ENCODE data around the gene ASPDH. TPM values are rescaled to one million over a fixed set of nuclear protein-coding genes. Genes with fewer than 3 reads are reported as not detected.

Gene ASPDH
- total and polyA plus RNA-seq, 7 donors: not detected

- Histone ChIP-seq H3K27me3 (ENCODE audit: insufficient read depth in 3 of 3, low read length in 2 of 3) (peaks cover 0 to 65% (median 23%) of the 10 kb centered on the region in 3 donors), H3K27ac (no peak overlapping the region), H3K4me1 (peaks cover 4% of the 10 kb centered on the region), H3K4me3 (no peak overlapping the region), H3K36me3 (ENCODE audit: insufficient read depth in 1 of 2, low read depth in 1 of 2) (no peaks in the 10 kb centered on the region), H3K9me3 (no peaks in the 10 kb centered on the region)
- no peak for TF ChIP-seq CTCF (IDR thresholded peaks at IDR 0.05)
- 78 to 80% (median 78%) methylated on average over 13 to 15 of the region's 15 CpGs for WGBS, 3 donors
- DNase-seq (no peak), ATAC-seq (no peak)
- intact Hi-C loops (cut with DNase I): loop anchor here in 1 of 2 donors (10.0 kb wide), 1 partner anchor 188 kb away; the partner anchor contains the start of gene NAPSA
Measured at GRCh38 chr19:50552540-50552939, 38.8 kb upstream of the ASPDH start.

DNA sequence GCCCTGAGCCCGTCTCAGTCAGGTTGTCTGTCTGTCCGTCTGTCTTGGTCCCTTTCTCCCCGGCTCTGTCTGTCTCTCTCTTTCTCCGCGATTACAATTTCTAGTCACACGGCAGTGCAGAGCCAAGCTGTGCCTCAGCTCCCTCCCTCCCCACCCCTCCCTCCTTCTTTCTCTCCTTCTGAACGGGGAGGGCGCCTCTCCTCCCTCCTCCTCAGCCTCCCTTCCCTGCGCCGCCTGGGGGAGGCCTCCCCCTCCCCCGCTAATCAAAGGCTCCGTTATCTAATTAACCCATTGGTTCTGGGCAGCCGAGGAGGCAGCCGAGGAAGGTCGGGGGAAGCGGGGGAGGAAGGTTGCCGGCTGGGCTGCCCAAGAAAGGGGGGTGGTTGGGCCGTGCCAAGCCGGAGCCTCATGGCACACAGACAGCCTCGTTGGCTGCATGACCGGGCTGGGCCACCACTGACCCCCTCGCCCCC lies 38.0 kb upstream of the ASPDH start:
- H3K9me3 ChIP-seq: no peaks in the 10 kb centered on the region
- peaks cover 0 to 58% (median 20%) of the 10 kb centered on the region in 3 donors for H3K27me3 ChIP-seq (ENCODE audit: insufficient read depth in 3 of 3, low read length in 2 of 3)
- H3K36me3 ChIP-seq (ENCODE audit: insufficient read depth in 1 of 2, low read depth in 1 of 2): no peaks in the 10 kb centered on the region
- 1 to 2% (median 1%) methylated on average over 21 to 22 of the region's 22 CpGs for WGBS, 3 donors
- peaks cover 4% of the 10 kb centered on the region for H3K4me1 ChIP-seq
- ATAC-seq (no peak), DNase-seq (no peak)
- H3K27ac ChIP-seq: no peak overlapping the region
- TF ChIP-seq CTCF (IDR thresholded peaks at IDR 0.05): no peak
- H3K4me3 ChIP-seq: no peak overlapping the region
- intact Hi-C loops (cut with DNase I): loop anchor here in 1 of 2 donors (10.0 kb wide), 1 partner anchor 187 kb away; the partner anchor contains the start of gene NAPSA

- WGBS, 3 donors: 6 to 10% (median 8%) methylated on average over 18 to 32 of the region's 32 CpGs
- Histone ChIP-seq H3K4me1 (peaks cover under 1% of the 10 kb centered on the region), H3K27me3 (ENCODE audit: insufficient read depth in 3 of 3, low read length in 2 of 3) (peaks cover 0 to 53% (median 20%) of the 10 kb centered on the region in 3 donors), H3K9me3 (no peaks in the 10 kb centered on the region), H3K4me3 (peak overlapping the region; percentile 22), H3K27ac (no peak overlapping the region), H3K36me3 (ENCODE audit: insufficient read depth in 1 of 2, low read depth in 1 of 2) (no peaks in the 10 kb centered on the region)
- intact Hi-C loops (cut with DNase I): loop anchor here in 1 of 2 donors (10.0 kb wide), 1 partner anchor 186 kb away; the partner anchor contains the start of gene NAPSA
- no peak for ATAC-seq
- DNase-seq: no peak
- TF ChIP-seq CTCF (IDR thresholded peaks at IDR 0.05): no peak
Measured at GRCh38 chr19:50551034-50551714, 37.5 kb upstream of the ASPDH start.

DNA sequence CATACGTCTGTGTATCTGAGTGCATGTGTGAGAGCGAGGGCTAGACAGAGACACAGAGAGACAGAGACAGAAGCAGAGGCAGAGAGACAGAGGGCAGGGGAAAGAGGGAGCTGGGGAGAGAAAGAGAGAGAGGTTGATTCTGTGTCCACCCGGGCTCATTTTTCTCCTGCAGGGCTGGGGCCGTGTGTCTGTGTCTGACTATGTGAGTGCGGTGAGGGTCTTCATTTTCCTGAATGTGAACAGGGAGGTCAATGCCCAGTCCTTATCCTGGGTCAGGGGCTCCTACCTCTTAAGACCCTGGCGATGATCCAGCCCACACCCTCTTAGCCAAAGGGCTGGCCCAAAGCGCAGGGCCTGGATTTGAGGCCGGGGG lies 36.9 kb upstream of the ASPDH start:
- Histone ChIP-seq H3K4me1 (no peaks in the 10 kb centered on the region), H3K27ac (no peak overlapping the region), H3K9me3 (no peaks in the 10 kb centered on the region), H3K4me3 (peak overlapping the region; percentile 22), H3K27me3 (ENCODE audit: insufficient read depth in 3 of 3, low read length in 2 of 3) (peaks cover 0 to 49% (median 20%) of the 10 kb centered on the region in 3 donors), H3K36me3 (ENCODE audit: insufficient read depth in 1 of 2, low read depth in 1 of 2) (no peaks in the 10 kb centered on the region)
- intact Hi-C loops (cut with DNase I): loop anchor here in 1 of 2 donors (10.0 kb wide), 1 partner anchor 186 kb away; the partner anchor contains the start of gene NAPSA
- TF ChIP-seq CTCF (IDR thresholded peaks at IDR 0.05): no peak
- ATAC-seq: no peak
- WGBS, 3 donors: 37 to 45% (median 39%) methylated on average over 8 of the region's 8 CpGs
- no peak for DNase-seq
